IMR-90 (cell line): ENCODE results near the gene HSBP1L1. TPM values are rescaled to one million over a fixed set of nuclear protein-coding genes. Genes with fewer than 3 reads are reported as not detected.

Experiments used
- ATAC-seq: fragments of 200-7000 bp; cut with Tn5 transposase; 2 replicates; pipeline ENCODE4 v1.9.1; 2020; ENCODE audit warnings: low read depth, mild to moderate bottlenecking, moderate library complexity
- BruUV-seq: library from RNA; stranded (reverse); fragments of 400-500 nt; replicated peaks from 2 replicates; lab custom pipeline; 2021; lab: Mats Ljungman, UMichigan
- CTCF ChIA-PET: fragments of 300-600 bp; formaldehyde crosslinking; extraction: SDS; loops from one replicate; lab custom pipeline; 2021; ENCODE audit warnings: antibody characterized with exemption; lab: Yijun Ruan, JAX
- POLR2A ChIA-PET: fragments of 300-600 bp; sonication (Branson Sonifier 250); formaldehyde crosslinking; loops from one replicate; lab custom pipeline; 2022; ENCODE audit warnings: antibody characterized with exemption; ENCODE audit not compliant: unreplicated experiment; lab: Charles Lee
- DNase-seq: peaks from one replicate; pipeline ENCODE4 v3.0.0; 2013
- H2AFZ ChIP-seq: replicated peaks from 2 replicates; pipeline ENCODE3; 2013; ENCODE audit warnings: low read length, mild to moderate bottlenecking; ENCODE audit not compliant: poor library complexity
- H2AK5ac ChIP-seq: 2 replicates; pipeline ENCODE4 v1.6.1; 2013; ENCODE audit warnings: low read depth, low read length, inconsistent platforms
- H2AK9ac ChIP-seq: replicated peaks from 2 replicates; pipeline ENCODE3; 2013; ENCODE audit warnings: mild to moderate bottlenecking, low read depth, low read length, moderate library complexity; ENCODE audit not compliant: poor library complexity
- H2BK120ac ChIP-seq: 2 replicates; pipeline ENCODE4 v1.6.1; 2013; ENCODE audit warnings: low read depth, low read length, inconsistent platforms
- H2BK15ac ChIP-seq: 3 replicates; pipeline ENCODE4 v1.6.1; 2013; ENCODE audit warnings: low read depth, low read length, inconsistent platforms
- H2BK20ac ChIP-seq: 2 replicates; pipeline ENCODE4 v1.6.1; 2013; ENCODE audit warnings: low read depth, mild to moderate bottlenecking, inconsistent platforms, low read length, moderate library complexity
- H2BK5ac ChIP-seq: 2 replicates; pipeline ENCODE4 v1.6.1; 2013; ENCODE audit warnings: mild to moderate bottlenecking, low read depth, low read length, inconsistent platforms; ENCODE audit not compliant: poor library complexity, severe bottlenecking
- H3K14ac ChIP-seq: replicated peaks from 2 replicates; pipeline ENCODE4 v1.6.1; 2013; ENCODE audit warnings: low read depth, low read length, inconsistent platforms
- H3K18ac ChIP-seq: 2 replicates; pipeline ENCODE4 v1.6.1; 2013; ENCODE audit warnings: low read depth, low read length, control low read depth
- H3K23ac ChIP-seq: 2 replicates; pipeline ENCODE4 v1.6.1; 2013; ENCODE audit warnings: low read depth, low read length, inconsistent platforms
- H3K27ac ChIP-seq: 2 replicates; pipeline ENCODE4 v1.5.1; 2013; ENCODE audit warnings: mild to moderate bottlenecking, control low read depth, low read length; ENCODE audit not compliant: insufficient read depth
- H3K27me3 ChIP-seq: 2 replicates; pipeline ENCODE4 v1.6.1; 2013; ENCODE audit warnings: low read length; ENCODE audit not compliant: control insufficient read depth, insufficient read depth
- H3K36me3 ChIP-seq: 2 replicates; pipeline ENCODE4 v1.6.1; 2013; ENCODE audit warnings: low read length, mixed read lengths; ENCODE audit not compliant: control insufficient read depth, insufficient read depth
- H3K4ac ChIP-seq: 2 replicates; pipeline ENCODE4 v1.6.1; 2013; ENCODE audit warnings: low read depth, low read length, inconsistent platforms
- H3K4me1 ChIP-seq: 2 replicates; pipeline ENCODE4 v1.6.1; 2013; ENCODE audit warnings: low read length, mixed read lengths; ENCODE audit not compliant: control insufficient read depth, insufficient read depth
- H3K4me2 ChIP-seq: 2 replicates; pipeline ENCODE4 v1.6.1; 2013; ENCODE audit warnings: low read depth, mild to moderate bottlenecking, control low read depth, low read length, moderate library complexity
- H3K4me3 ChIP-seq: 2 replicates; pipeline ENCODE4 v1.5.1; 2013; ENCODE audit warnings: low read depth, mild to moderate bottlenecking, control low read depth, low read length, moderate library complexity; ENCODE audit not compliant: insufficient read depth
- H3K56ac ChIP-seq: 2 replicates; pipeline ENCODE4 v1.6.1; 2013; ENCODE audit warnings: low read length, inconsistent platforms; ENCODE audit not compliant: insufficient read depth; ENCODE audit errors: extremely low read depth
- H3K79me1 ChIP-seq, 2 experiments: 2 replicates each; pipeline ENCODE4 v1.6.1; 2013; ENCODE audit warnings: low read length in 2 of 2, inconsistent platforms in 1 of 2, low read depth in 1 of 2
- H3K9ac ChIP-seq: 2 replicates; pipeline ENCODE4 v1.6.1; 2013; ENCODE audit warnings: low read depth, low read length, control low read depth
- H3K9me1 ChIP-seq: 2 replicates; pipeline ENCODE4 v1.6.1; 2013; ENCODE audit warnings: low read length, inconsistent platforms; ENCODE audit not compliant: insufficient read depth
- H3K9me3 ChIP-seq: 2 replicates; pipeline ENCODE4 v1.6.1; 2013; ENCODE audit warnings: low read length; ENCODE audit not compliant: control insufficient read depth, insufficient read depth
- H4K20me1 ChIP-seq: 2 replicates; pipeline ENCODE4 v1.6.1; 2013; ENCODE audit warnings: low read length, inconsistent platforms; ENCODE audit not compliant: insufficient read depth
- H4K5ac ChIP-seq: 2 replicates; pipeline ENCODE4 v1.6.1; 2013; ENCODE audit warnings: mild to moderate bottlenecking, low read depth, low read length, control low read depth
- H4K8ac ChIP-seq, 2 experiments: 2 replicates each; pipeline ENCODE4 v1.6.1; 2013; ENCODE audit warnings: low read depth in 2 of 2, low read length in 2 of 2, control low read depth in 1 of 2, inconsistent platforms in 1 of 2
- H4K91ac ChIP-seq: 2 replicates; pipeline ENCODE4 v1.6.1; 2013; ENCODE audit warnings: low read depth, low read length, inconsistent platforms; ENCODE audit not compliant: insufficient read depth
- BHLHE40 ChIP-seq: fragments of 150-350 bp; IDR thresholded peaks from 2 replicates; pipeline ENCODE4 v1.6.1; 2016; ENCODE audit warnings: mild to moderate bottlenecking, low read depth, low read length
- CEBPB ChIP-seq: IDR thresholded peaks from 2 replicates; pipeline ENCODE4 v1.6.1; 2012; ENCODE audit warnings: low read depth, low read length, improper control_type of control experiment
- CHD1 ChIP-seq: IDR thresholded peaks from 2 replicates; pipeline ENCODE4 v1.6.1; 2012; ENCODE audit warnings: low read depth, low read length, improper control_type of control experiment
- ELK1 ChIP-seq: fragments of 150-350 bp; IDR thresholded peaks from 2 replicates; pipeline ENCODE4 v1.6.1; 2016; ENCODE audit warnings: low read depth, mild to moderate bottlenecking, low read length, moderate library complexity, borderline replicate concordance
- FOS ChIP-seq: fragments of 150-350 bp; IDR thresholded peaks from 2 replicates; pipeline ENCODE4 v1.6.1; 2016; ENCODE audit warnings: low read depth, low read length
- MAFK ChIP-seq: IDR thresholded peaks from 2 replicates; pipeline ENCODE4 v1.6.1; 2012; ENCODE audit warnings: low read depth, low read length, improper control_type of control experiment
- NFE2L2 ChIP-seq: fragments of 150-350 bp; IDR thresholded peaks from 2 replicates; pipeline ENCODE4 v1.6.1; 2016; ENCODE audit warnings: low read depth, mild to moderate bottlenecking, low read length
- POLR2A ChIP-seq: IDR thresholded peaks from 2 replicates; pipeline ENCODE4 v1.6.1; 2012; ENCODE audit warnings: mild to moderate bottlenecking, low read depth, low read length
- RAD21 ChIP-seq: IDR thresholded peaks from 2 replicates; pipeline ENCODE4 v1.6.1; 2012; ENCODE audit warnings: low read length, improper control_type of control experiment
- RFX5 ChIP-seq: IDR thresholded peaks from 2 replicates; pipeline ENCODE4 v1.8.0; 2012; ENCODE audit warnings: low read depth, mild to moderate bottlenecking, low read length, moderate library complexity
- USF2 ChIP-seq: fragments of 150-350 bp; IDR thresholded peaks from 2 replicates; pipeline ENCODE4 v1.6.1; 2017; ENCODE audit warnings: mild to moderate bottlenecking, antibody characterized with exemption, low read length, low read depth
- WGBS, 2 experiments: methylation state at CpG; one replicate each; pipeline versions ENCODE4 v1.1.5 to v1.1.7; 2013; ENCODE audit warnings: missing lambda C conversion rate in 2 of 2; ENCODE audit not compliant: insufficient read length in 1 of 2; ENCODE audit errors: extremely low coverage in 2 of 2; 5-methylcytosine and 5-hydroxymethylcytosine counted together
- dilution Hi-C: fragments of 300-500 bp; cut with HindIII; formaldehyde crosslinking; loops from one replicate; pipeline ENCODE4 v1.14.3; 2018; ENCODE audit warnings: low sequenced_read_pairs; ENCODE audit not compliant: unreplicated experiment
- in situ Hi-C: fragments of 300-500 bp; cut with MboI; formaldehyde crosslinking; loops from 3 replicates; pipeline ENCODE4 v1.14.3; 2019; ENCODE audit warnings: low sequenced_read_pairs, inconsistent platforms, mixed read lengths
- intact Hi-C: fragments of 100-400 bp; cut with micrococcal nuclease; formaldehyde crosslinking; loops from 2 replicates; pipeline ENCODE4 v1.10.0; 2022
- polyA plus RNA-seq, 3 experiments: library from polyadenylated mRNA; depleted of rRNA; stranded (reverse); fragments of >200 nt; gene quantifications; 2 replicates each; pipeline ENCODE4 v1.2.3, GENCODE V29; 2012; ENCODE audit warnings: low replicate concordance in 1 of 3
- total RNA-seq: library from RNA; depleted of rRNA; stranded (reverse); fragments of >200 nt; gene quantifications from 2 replicates; pipeline ENCODE4 v1.2.3, GENCODE V29; 2012

The HSBP1L1 gene
- total and polyA plus RNA-seq, 2 of the 4 experiments (the other 2 are of a cell fraction), result 8.6 to 18.0 TPM

- dilution Hi-C loops (no loop called here), in situ Hi-C loops (no loop called here), intact Hi-C loops (loop anchor here (5.0 to 10.0 kb wide), 2 partner anchors 121 to 168 kb away; partner anchors contain the start of gene KCNG2)
- Histone ChIP-seq H2BK120ac (peak overlapping the region; percentile 78), H2AK5ac (peak overlapping the region; percentile 65), H2AFZ (peak overlapping the region; percentile 89), H3K4ac (peak overlapping the region; percentile 95), H3K9me3 (no peaks in the 10 kb centered on the region), H3K9me1 (peaks cover 10% of the 10 kb centered on the region), H3K56ac (peak overlapping the region; percentile 51), H2BK20ac (peak overlapping the region; percentile 65), H3K27me3 (no peaks in the 10 kb centered on the region), H3K4me3 (peak overlapping the region; percentile 66), H4K8ac (peak overlapping the region; percentile 37 to 75), H3K23ac (peak overlapping the region; percentile 96), H4K5ac (peak overlapping the region; percentile 69), H2BK5ac (peak overlapping the region; percentile 96), H3K79me1 (peaks cover 12 to 36% of the 10 kb centered on the region in 2 experiments), H3K9ac (peak overlapping the region; percentile 78), H4K91ac (peak overlapping the region; percentile 85), H2AK9ac (peak overlapping the region; percentile 99), H3K14ac (peak overlapping the region; percentile 97), H2BK15ac (0 out of 3 replicates have a peak overlapping the region, but pooled peaks have one; percentile 10), H3K4me1 (peaks cover 8% of the 10 kb centered on the region), H3K27ac (peak overlapping the region; percentile 84), H3K18ac (peak overlapping the region; percentile 66), H3K4me2 (peak overlapping the region; percentile 90), H4K20me1 (peaks cover 18% of the 10 kb centered on the region), H3K36me3 (peaks cover 12% of the 10 kb centered on the region)
- ATAC-seq (peak; percentile 66), DNase-seq (peak; percentile 91)
- WGBS, 2 experiments, result 40% methylated on average over 1 of the region's 24 CpGs; no CpG with 5 or more reads in 1 of the 2 experiments
- CTCF ChIA-PET, result interaction anchor here (0.5 to 0.9 kb wide), 2 partner anchors 20 to 75 kb away, joined by 3 to 6 read pairs; no protein-coding TSS in a partner anchor
- TF ChIP-seq USF2, result peak; percentile 57; the same call in 1 of the 2 replicates
- TF ChIP-seq RAD21, result no peak
- peak; percentile 70 for TF ChIP-seq CEBPB
- TF ChIP-seq POLR2A, result peak; percentile 32; the same call in 1 of the 2 replicates
- TF ChIP-seq NFE2L2, result no peak
- TF ChIP-seq CHD1, result no peak
- TF ChIP-seq RFX5, result 0 out of 2 replicates have a peak, but pooled peaks have one; percentile 14
- TF ChIP-seq FOS, result 0 out of 2 replicates have a peak, but pooled peaks have one; percentile 5
- TF ChIP-seq BHLHE40, result peak; percentile 94
- TF ChIP-seq MAFK, result no peak
- no peak for TF ChIP-seq ELK1
- POLR2A ChIA-PET, result no interaction called here
- BruUV-seq, result no TSS peak
Observed at GRCh38 chr18:79965119-79965902, 868 bp downstream of the HSBP1L1 start.
